ENCODE data around the gene CARNS1.
"Not testable (repeated sequence)": the region's sequence is repeated elsewhere in the genome, so short reads cannot be mapped to it uniquely, and the experiment has no call there.

- not testable (repeated sequence) for TF ChIP-seq CTCF, EP300, POLR2AphosphoS5 (IDR thresholded peaks at IDR 0.05)
These were observed 50.1 kb downstream of the CARNS1 start for GRCh38 chr11:67465530-67465929.
